ENCODE data around the gene SLC6A17.

Gene SLC6A17

GRCh38 chr1:110200190-110200589, 49.9 kb downstream of the SLC6A17 start:
- Histone ChIP-seq H3K36me3 (ENCODE audit: control insufficient read depth in 2 of 2, insufficient read depth in 2 of 2, low read length in 2 of 2) (no peaks in the 10 kb centered on the region), H3K9me3 (ENCODE audit: control insufficient read depth in 2 of 2, low read length in 2 of 2) (no peaks in the 10 kb centered on the region), H3K4me3 (ENCODE audit: low read length in 2 of 2) (no peak overlapping the region), H3K27me3 (ENCODE audit: control insufficient read depth in 2 of 2, insufficient read depth in 2 of 2, low read length in 2 of 2) (no peaks in the 10 kb centered on the region), H3K27ac (ENCODE audit: low read depth in 2 of 2, low read length in 2 of 2) (no peak overlapping the region), H3K9ac (ENCODE audit: low read depth in 1 of 2, low read length in 2 of 2) (no peak overlapping the region), H3K4me1 (ENCODE audit: control insufficient read depth in 2 of 2, insufficient read depth in 2 of 2, low read length in 2 of 2) (peaks cover 0 to 11% of the 10 kb centered on the region in 2 donors)

DNA sequence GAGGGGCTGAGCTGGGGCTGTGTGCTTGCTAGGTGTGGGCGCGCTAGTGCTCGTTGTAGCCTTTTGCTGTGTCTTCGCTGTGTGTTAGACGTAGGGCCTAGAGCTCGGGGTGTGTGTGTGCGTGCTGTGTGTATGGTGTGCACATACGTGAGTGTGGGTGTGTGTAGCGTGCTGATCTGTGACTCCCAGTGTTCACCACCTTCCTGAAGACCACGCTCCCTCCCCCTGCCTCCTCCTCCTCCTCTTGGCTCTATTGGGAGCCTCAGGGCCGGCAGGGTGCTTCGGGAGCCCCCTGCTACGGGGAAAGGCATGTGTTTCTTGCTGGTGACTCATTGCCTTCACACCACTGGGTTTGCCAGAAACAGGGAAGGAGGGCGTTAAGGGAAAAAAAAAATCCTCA, 50.4 kb downstream of the SLC6A17 start:
- no peaks in the 10 kb centered on the region for H3K36me3 ChIP-seq (ENCODE audit: control insufficient read depth in 2 of 2, insufficient read depth in 2 of 2, low read length in 2 of 2)
- no peak overlapping the region for H3K9ac ChIP-seq (ENCODE audit: low read depth in 1 of 2, low read length in 2 of 2)
- peaks cover 0 to 11% of the 10 kb centered on the region in 2 donors for H3K4me1 ChIP-seq (ENCODE audit: control insufficient read depth in 2 of 2, insufficient read depth in 2 of 2, low read length in 2 of 2)
- H3K27ac ChIP-seq (ENCODE audit: low read depth in 2 of 2, low read length in 2 of 2), result no peak overlapping the region
- H3K4me3 ChIP-seq (ENCODE audit: low read length in 2 of 2), result no peak overlapping the region
- no peaks in the 10 kb centered on the region for H3K9me3 ChIP-seq (ENCODE audit: control insufficient read depth in 2 of 2, low read length in 2 of 2)
- H3K27me3 ChIP-seq (ENCODE audit: control insufficient read depth in 2 of 2, insufficient read depth in 2 of 2, low read length in 2 of 2), result no peaks in the 10 kb centered on the region

DNA sequence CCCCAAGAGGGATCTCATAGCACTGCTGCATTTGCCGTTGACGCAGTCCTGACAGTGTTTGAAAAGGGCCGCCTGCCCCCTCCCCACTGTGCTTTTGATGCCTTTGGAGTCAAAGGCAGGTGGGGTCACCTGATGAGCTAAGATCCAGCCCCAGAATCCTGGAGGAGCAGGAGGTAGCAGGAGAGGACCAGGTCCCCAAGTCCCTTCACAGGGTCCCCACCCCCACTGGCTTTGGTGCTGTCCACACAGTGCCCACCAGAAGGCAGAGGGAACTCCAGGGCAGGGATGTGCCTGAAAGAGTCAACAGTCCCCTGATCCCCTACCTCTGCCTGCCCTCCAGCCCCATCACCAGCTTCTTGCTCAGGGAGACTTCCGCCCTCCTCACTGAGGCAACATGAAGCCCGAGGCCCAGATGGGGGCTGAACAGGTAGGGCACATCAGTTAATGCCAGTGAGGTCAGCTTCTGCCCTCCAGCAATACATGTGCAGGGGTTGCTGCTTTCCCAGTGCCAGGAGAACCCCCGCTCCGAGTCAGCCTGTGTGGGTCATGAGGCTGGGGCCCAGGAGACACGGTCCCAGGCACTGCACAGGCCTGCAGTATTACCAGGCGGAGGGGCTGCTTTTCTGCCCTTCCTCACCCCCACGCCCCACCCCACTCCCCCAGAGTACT, 51.0 kb downstream of the SLC6A17 start:
- H3K9me3 ChIP-seq (ENCODE audit: control insufficient read depth in 2 of 2, low read length in 2 of 2), result no peaks in the 10 kb centered on the region
- no peak overlapping the region for H3K4me3 ChIP-seq (ENCODE audit: low read length in 2 of 2)
- no peak overlapping the region for H3K9ac ChIP-seq (ENCODE audit: low read depth in 1 of 2, low read length in 2 of 2)
- peaks cover 0 to 11% of the 10 kb centered on the region in 2 donors for H3K4me1 ChIP-seq (ENCODE audit: control insufficient read depth in 2 of 2, insufficient read depth in 2 of 2, low read length in 2 of 2)
- no peaks in the 10 kb centered on the region for H3K36me3 ChIP-seq (ENCODE audit: control insufficient read depth in 2 of 2, insufficient read depth in 2 of 2, low read length in 2 of 2)
- H3K27me3 ChIP-seq (ENCODE audit: control insufficient read depth in 2 of 2, insufficient read depth in 2 of 2, low read length in 2 of 2), result no peaks in the 10 kb centered on the region
- no peak overlapping the region for H3K27ac ChIP-seq (ENCODE audit: low read depth in 2 of 2, low read length in 2 of 2)

DNA sequence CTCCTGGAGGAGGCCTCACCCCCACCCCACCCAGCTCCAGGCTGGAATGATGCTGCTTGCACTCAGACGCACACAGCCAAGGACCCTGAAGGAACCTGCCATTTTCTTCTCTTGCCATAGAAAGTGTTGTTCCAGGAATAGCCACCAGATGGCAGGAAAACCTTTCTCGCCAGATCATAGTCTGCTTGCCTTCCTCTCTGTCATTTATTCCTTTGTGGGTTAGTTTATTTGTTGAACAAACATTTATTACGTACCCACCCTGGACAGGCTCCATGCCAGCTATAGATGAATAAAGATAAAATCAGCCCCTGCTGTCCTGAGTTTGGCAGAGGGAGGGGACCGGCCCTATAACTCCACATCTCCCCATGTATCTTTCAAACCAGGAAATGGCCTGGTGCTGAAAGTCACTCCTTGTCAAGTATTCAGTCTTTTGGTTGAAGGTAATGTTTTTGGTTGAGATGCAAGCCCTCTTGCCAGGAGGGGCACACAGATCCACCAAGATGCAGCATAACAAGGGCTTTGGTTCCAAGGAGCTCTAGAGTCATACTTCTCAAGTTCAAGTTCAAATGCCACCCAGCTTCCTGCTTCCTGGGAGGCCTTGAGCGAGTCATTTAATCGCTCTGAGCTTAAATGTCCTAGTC, 52.8 kb downstream of the SLC6A17 start:
- Histone ChIP-seq H3K4me1 (ENCODE audit: control insufficient read depth in 2 of 2, insufficient read depth in 2 of 2, low read length in 2 of 2) (peaks cover 0 to 11% of the 10 kb centered on the region in 2 donors), H3K9ac (ENCODE audit: low read depth in 1 of 2, low read length in 2 of 2) (no peak overlapping the region), H3K27ac (ENCODE audit: low read depth in 2 of 2, low read length in 2 of 2) (peak overlapping the region; percentile 71 to 74), H3K4me3 (ENCODE audit: low read length in 2 of 2) (no peak overlapping the region), H3K36me3 (ENCODE audit: control insufficient read depth in 2 of 2, insufficient read depth in 2 of 2, low read length in 2 of 2) (no peaks in the 10 kb centered on the region), H3K9me3 (ENCODE audit: control insufficient read depth in 2 of 2, low read length in 2 of 2) (no peaks in the 10 kb centered on the region), H3K27me3 (ENCODE audit: control insufficient read depth in 2 of 2, insufficient read depth in 2 of 2, low read length in 2 of 2) (no peaks in the 10 kb centered on the region)

GRCh38 chr1:110205156-110205555, 54.9 kb downstream of the SLC6A17 start:
- H3K9ac ChIP-seq (ENCODE audit: low read depth in 1 of 2, low read length in 2 of 2), result no peak overlapping the region
- H3K36me3 ChIP-seq (ENCODE audit: control insufficient read depth in 2 of 2, insufficient read depth in 2 of 2, low read length in 2 of 2), result no peaks in the 10 kb centered on the region
- peaks cover 6 to 18% of the 10 kb centered on the region in 2 donors for H3K4me1 ChIP-seq (ENCODE audit: control insufficient read depth in 2 of 2, insufficient read depth in 2 of 2, low read length in 2 of 2)
- no peak overlapping the region for H3K27ac ChIP-seq (ENCODE audit: low read depth in 2 of 2, low read length in 2 of 2)
- no peaks in the 10 kb centered on the region for H3K9me3 ChIP-seq (ENCODE audit: control insufficient read depth in 2 of 2, low read length in 2 of 2)
- no peaks in the 10 kb centered on the region for H3K27me3 ChIP-seq (ENCODE audit: control insufficient read depth in 2 of 2, insufficient read depth in 2 of 2, low read length in 2 of 2)
- no peak overlapping the region for H3K4me3 ChIP-seq (ENCODE audit: low read length in 2 of 2)

DNA sequence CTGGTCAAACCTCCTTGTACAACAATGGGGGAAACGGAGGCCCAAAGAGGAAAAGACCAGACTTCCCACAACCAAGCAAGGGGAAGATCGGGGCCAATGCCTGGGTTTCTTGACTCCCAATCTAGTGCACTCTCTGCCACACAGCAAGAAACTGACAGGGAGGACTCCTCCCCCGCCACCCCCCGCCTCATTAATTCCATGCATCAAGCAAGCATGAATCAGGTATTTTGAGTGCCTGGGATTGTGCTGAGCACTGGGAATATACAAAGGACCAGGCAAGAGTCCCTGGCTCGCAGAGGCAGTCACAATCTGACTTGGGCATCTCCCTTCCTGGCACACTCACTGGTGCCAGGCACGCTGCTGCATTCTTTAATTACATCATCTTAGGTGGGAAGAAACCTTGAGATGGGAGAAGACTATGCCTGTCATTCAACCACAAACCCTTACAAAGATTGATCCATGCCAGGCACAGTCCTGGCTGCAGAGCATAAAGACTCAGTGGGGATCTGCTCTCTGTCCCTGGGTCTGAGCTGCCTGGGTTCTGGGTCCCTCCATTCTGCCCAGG, 55.4 kb downstream of the SLC6A17 start:
- no peaks in the 10 kb centered on the region for H3K36me3 ChIP-seq (ENCODE audit: control insufficient read depth in 2 of 2, insufficient read depth in 2 of 2, low read length in 2 of 2)
- H3K4me1 ChIP-seq (ENCODE audit: control insufficient read depth in 2 of 2, insufficient read depth in 2 of 2, low read length in 2 of 2), result peaks cover 6 to 18% of the 10 kb centered on the region in 2 donors
- no peaks in the 10 kb centered on the region for H3K9me3 ChIP-seq (ENCODE audit: control insufficient read depth in 2 of 2, low read length in 2 of 2)
- H3K4me3 ChIP-seq (ENCODE audit: low read length in 2 of 2), result no peak overlapping the region
- no peak overlapping the region for H3K27ac ChIP-seq (ENCODE audit: low read depth in 2 of 2, low read length in 2 of 2)
- no peak overlapping the region for H3K9ac ChIP-seq (ENCODE audit: low read depth in 1 of 2, low read length in 2 of 2)
- no peaks in the 10 kb centered on the region for H3K27me3 ChIP-seq (ENCODE audit: control insufficient read depth in 2 of 2, insufficient read depth in 2 of 2, low read length in 2 of 2)

DNA sequence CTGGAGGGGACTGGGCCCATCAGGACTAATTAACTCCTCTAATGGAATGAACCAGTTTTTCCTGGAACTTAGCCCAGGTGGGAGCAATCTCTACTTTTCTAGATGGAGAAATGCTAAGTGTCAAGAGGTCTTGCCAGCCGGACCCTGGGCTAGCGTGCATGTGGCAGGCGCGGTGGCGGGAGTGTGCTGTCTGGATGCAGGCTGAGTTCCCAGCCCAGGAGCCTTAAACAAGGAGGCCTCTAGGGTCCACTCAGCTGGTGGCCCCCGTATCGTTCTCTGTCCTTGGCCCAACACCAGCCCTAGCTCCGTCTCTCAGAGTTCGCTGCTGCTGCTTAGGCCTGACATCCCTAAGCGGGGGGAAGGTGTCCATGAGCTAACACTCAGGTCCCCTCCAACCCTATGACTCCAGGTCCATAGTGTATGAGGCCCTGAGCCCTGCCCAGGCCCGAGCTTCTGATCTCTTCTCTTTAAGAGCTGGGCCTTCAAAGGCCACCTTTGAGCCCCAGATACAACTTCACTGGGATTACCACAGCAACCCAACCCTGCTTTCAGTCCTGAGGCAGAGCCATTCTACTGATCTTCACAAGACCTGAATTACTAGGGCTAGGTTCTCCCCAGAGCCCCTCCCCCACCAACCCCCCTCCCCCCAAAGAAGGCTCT, 56.1 kb downstream of the SLC6A17 start:
- Histone ChIP-seq H3K9me3 (ENCODE audit: control insufficient read depth in 2 of 2, low read length in 2 of 2) (no peaks in the 10 kb centered on the region), H3K27me3 (ENCODE audit: control insufficient read depth in 2 of 2, insufficient read depth in 2 of 2, low read length in 2 of 2) (no peaks in the 10 kb centered on the region), H3K36me3 (ENCODE audit: control insufficient read depth in 2 of 2, insufficient read depth in 2 of 2, low read length in 2 of 2) (no peaks in the 10 kb centered on the region), H3K27ac (ENCODE audit: low read depth in 2 of 2, low read length in 2 of 2) (no peak overlapping the region), H3K4me3 (ENCODE audit: low read length in 2 of 2) (no peak overlapping the region), H3K9ac (ENCODE audit: low read depth in 1 of 2, low read length in 2 of 2) (no peak overlapping the region), H3K4me1 (ENCODE audit: control insufficient read depth in 2 of 2, insufficient read depth in 2 of 2, low read length in 2 of 2) (peaks cover 9 to 20% of the 10 kb centered on the region in 2 donors)

DNA sequence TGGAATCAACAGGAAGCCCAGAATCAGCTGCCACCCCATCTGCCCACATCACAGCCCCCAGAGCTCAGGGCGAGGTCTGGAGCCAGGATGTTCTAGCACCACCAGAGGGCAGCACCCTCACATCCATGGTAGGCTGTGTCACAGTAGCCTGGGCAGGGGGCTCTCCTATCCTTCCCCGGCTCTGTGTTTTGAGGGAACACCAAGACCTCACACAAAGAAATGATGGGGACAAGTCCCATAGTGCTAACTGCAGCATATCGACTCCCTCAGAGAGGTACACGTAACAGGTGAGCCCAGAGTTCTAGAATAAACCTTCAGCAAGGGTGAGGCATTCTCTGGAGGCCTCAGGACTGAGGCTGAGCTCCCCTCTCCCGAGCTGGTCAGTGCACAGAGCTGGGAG, 57.5 kb downstream of the SLC6A17 start:
- no peaks in the 10 kb centered on the region for H3K9me3 ChIP-seq (ENCODE audit: control insufficient read depth in 2 of 2, low read length in 2 of 2)
- H3K4me3 ChIP-seq (ENCODE audit: low read length in 2 of 2), result no peak overlapping the region
- no peak overlapping the region for H3K9ac ChIP-seq (ENCODE audit: low read depth in 1 of 2, low read length in 2 of 2)
- no peaks in the 10 kb centered on the region for H3K27me3 ChIP-seq (ENCODE audit: control insufficient read depth in 2 of 2, insufficient read depth in 2 of 2, low read length in 2 of 2)
- peaks cover 19 to 20% of the 10 kb centered on the region in 2 donors for H3K4me1 ChIP-seq (ENCODE audit: control insufficient read depth in 2 of 2, insufficient read depth in 2 of 2, low read length in 2 of 2)
- H3K36me3 ChIP-seq (ENCODE audit: control insufficient read depth in 2 of 2, insufficient read depth in 2 of 2, low read length in 2 of 2), result no peaks in the 10 kb centered on the region
- no peak overlapping the region for H3K27ac ChIP-seq (ENCODE audit: low read depth in 2 of 2, low read length in 2 of 2)

- peaks cover 10 to 19% of the 10 kb centered on the region in 2 donors for H3K4me1 ChIP-seq (ENCODE audit: control insufficient read depth in 2 of 2, insufficient read depth in 2 of 2, low read length in 2 of 2)
- peak overlapping the region; percentile 86 to 87 for H3K27ac ChIP-seq (ENCODE audit: low read depth in 2 of 2, low read length in 2 of 2)
- H3K9ac ChIP-seq (ENCODE audit: low read depth in 1 of 2, low read length in 2 of 2), result peak overlapping the region; percentile 85 to 87
- H3K4me3 ChIP-seq (ENCODE audit: low read length in 2 of 2), result peak overlapping the region; percentile 78
- no peaks in the 10 kb centered on the region for H3K27me3 ChIP-seq (ENCODE audit: control insufficient read depth in 2 of 2, insufficient read depth in 2 of 2, low read length in 2 of 2)
- H3K9me3 ChIP-seq (ENCODE audit: control insufficient read depth in 2 of 2, low read length in 2 of 2), result no peaks in the 10 kb centered on the region
- no peaks in the 10 kb centered on the region for H3K36me3 ChIP-seq (ENCODE audit: control insufficient read depth in 2 of 2, insufficient read depth in 2 of 2, low read length in 2 of 2)
Observed at GRCh38 chr1:110208916-110209645, 58.8 kb downstream of the SLC6A17 start.

Measured in mucosa of rectum (tissue), 2 donors.